Type B pancreatic cell (in vitro differentiated cells): ENCODE measurements around the gene DCAF8L2. TPM values are rescaled to one million over a fixed set of nuclear protein-coding genes. Genes with fewer than 3 reads are reported as not detected.
A peak's percentile ranks its signal among the peaks of the same experiment; 100 is the strongest.

ENCODE experiments used
- DNase-seq: peaks from one replicate; pipeline ENCODE4 v3.0.0; 2021; ENCODE audit warnings: mixed read lengths; ENCODE audit not compliant: unreplicated experiment; ENCODE audit errors: extremely low spot score
- H3K27ac Mint-ChIP-seq: 2 replicates; pipeline ENCODE4 v1.8.0; 2021; ENCODE audit warnings: mild to moderate bottlenecking, mixed read lengths
- H3K27me3 Mint-ChIP-seq: 2 replicates; pipeline ENCODE4 v1.8.0; 2021; ENCODE audit warnings: mixed read lengths
- H3K36me3 Mint-ChIP-seq: 2 replicates; pipeline ENCODE4 v1.8.0; 2021; ENCODE audit warnings: mixed read lengths
- H3K4me1 Mint-ChIP-seq: one replicate; pipeline ENCODE4 v1.8.0; 2021; ENCODE audit warnings: mixed read lengths; ENCODE audit not compliant: unreplicated experiment
- H3K4me3 Mint-ChIP-seq: 2 replicates; pipeline ENCODE4 v1.8.0; 2021; ENCODE audit warnings: mild to moderate bottlenecking, mixed read lengths
- H3K9me3 Mint-ChIP-seq: 2 replicates; pipeline ENCODE4 v1.8.0; 2021; ENCODE audit warnings: mixed read lengths
- total RNA-seq: library from RNA; stranded (reverse); gene quantifications from 2 replicates; pipeline ENCODE4 v1.2.1, GENCODE V29; 2021; ENCODE audit warnings: low replicate concordance
- TF ChIP-seq, protein P1 (sequence below): fragments of 200-600 bp; sonication (generic); conservative IDR thresholded peaks from 2 replicates; pipeline ENCODE4 v1.5.0; 2021; ENCODE audit warnings: antibody characterized with exemption, mild to moderate bottlenecking

The DCAF8L2 gene
- total RNA-seq, 1 donor from 2014 or later: not detected

DNA sequence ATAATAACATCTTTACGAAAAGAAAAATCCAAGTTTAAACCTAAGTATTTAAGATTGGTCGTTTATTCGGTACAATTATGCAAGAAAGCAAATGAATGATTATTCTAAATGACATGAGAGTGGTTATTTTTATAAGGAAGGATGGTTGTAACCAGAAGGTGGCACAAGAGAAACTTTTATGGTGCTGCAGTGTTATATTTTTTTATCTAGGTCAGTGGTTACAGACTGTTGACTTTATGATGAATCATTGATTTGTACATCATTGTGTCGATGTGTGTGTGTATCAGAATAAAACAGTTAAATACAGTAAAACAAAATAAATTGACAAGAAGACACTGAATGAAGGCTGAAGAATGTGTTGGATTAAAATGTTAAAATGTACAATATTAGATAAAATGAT, 9.8 kb downstream of the DCAF8L2 start:
- Mint-ChIP-seq H3K4me3 (no peak overlapping the region), H3K36me3 (no peaks in the 10 kb centered on the region), H3K27me3 (no peaks in the 10 kb centered on the region), H3K9me3 (no peaks in the 10 kb centered on the region), H3K4me1 (no peaks in the 10 kb centered on the region), H3K27ac (no peak overlapping the region)
- DNase-seq: no peak
- TF ChIP-seq, protein P1, sequence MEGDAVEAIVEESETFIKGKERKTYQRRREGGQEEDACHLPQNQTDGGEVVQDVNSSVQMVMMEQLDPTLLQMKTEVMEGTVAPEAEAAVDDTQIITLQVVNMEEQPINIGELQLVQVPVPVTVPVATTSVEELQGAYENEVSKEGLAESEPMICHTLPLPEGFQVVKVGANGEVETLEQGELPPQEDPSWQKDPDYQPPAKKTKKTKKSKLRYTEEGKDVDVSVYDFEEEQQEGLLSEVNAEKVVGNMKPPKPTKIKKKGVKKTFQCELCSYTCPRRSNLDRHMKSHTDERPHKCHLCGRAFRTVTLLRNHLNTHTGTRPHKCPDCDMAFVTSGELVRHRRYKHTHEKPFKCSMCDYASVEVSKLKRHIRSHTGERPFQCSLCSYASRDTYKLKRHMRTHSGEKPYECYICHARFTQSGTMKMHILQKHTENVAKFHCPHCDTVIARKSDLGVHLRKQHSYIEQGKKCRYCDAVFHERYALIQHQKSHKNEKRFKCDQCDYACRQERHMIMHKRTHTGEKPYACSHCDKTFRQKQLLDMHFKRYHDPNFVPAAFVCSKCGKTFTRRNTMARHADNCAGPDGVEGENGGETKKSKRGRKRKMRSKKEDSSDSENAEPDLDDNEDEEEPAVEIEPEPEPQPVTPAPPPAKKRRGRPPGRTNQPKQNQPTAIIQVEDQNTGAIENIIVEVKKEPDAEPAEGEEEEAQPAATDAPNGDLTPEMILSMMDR: no peak

DNA sequence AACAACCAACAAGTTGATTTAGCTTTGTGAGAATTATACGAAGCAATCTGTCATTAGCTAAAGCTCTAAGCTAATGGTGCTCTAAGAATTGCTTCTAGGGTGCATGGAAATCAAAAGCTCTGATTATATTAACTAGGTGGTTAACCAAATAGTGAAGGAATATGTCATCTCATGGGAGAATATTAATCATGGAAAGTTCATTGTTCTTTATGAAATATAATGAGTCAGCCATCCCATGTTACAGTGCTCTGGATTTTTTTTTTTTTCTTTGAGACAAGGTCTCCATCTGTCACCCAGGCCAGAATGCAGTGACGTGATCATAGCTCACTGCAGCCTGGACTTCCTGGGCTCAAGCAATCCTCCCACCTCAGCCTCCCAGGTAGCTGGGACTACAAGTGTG, 10.5 kb downstream of the DCAF8L2 start:
- no peak for DNase-seq
- H3K4me3 Mint-ChIP-seq: no peak overlapping the region
- H3K27ac Mint-ChIP-seq: no peak overlapping the region
- no peaks in the 10 kb centered on the region for H3K9me3 Mint-ChIP-seq
- TF ChIP-seq, protein P1: no peak
- no peaks in the 10 kb centered on the region for H3K27me3 Mint-ChIP-seq
- no peaks in the 10 kb centered on the region for H3K4me1 Mint-ChIP-seq
- no peaks in the 10 kb centered on the region for H3K36me3 Mint-ChIP-seq

DNA sequence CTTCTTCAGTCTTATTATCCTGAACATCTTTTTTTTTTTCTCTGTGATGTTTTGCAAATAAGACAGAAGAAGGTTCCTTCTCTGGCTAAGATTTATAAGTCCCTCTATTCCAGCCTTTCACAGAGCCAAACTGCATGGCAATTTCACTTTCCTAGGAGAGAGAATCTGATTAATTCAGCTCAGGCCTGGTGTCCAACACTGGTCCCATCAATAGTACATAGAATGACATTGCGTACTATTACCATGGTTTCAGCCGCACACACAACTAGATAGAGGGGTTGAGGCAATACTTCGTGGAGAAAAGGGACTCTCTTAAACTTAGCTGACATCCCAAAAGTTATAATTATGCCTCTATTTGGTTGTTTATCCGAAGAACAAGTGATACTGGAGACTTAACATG, 18.5 kb downstream of the DCAF8L2 start:
- Mint-ChIP-seq H3K27me3 (no peaks in the 10 kb centered on the region), H3K36me3 (no peaks in the 10 kb centered on the region), H3K27ac (no peak overlapping the region), H3K4me1 (no peaks in the 10 kb centered on the region), H3K4me3 (no peak overlapping the region), H3K9me3 (peaks cover 5% of the 10 kb centered on the region)
- DNase-seq: no peak
- TF ChIP-seq, protein P1: no peak

DNA sequence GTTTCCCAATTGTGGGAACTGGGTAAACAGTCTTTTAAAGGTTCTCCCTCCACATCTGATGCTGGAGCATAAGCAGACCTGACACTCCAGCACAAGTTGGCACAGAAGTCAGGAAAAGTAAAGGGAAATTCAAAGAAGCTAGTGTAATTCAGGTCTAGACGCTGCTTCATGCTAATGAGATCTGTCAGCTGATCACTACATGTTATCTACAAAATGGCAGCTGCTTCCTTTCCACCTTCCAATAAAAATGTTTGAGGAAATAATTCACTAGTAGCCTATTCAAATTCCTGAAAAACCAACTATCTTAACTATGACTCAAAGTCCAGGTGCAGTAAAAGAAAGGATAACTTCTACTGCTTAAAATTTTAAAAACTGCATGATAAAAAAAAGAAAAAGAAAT, 29.3 kb downstream of the DCAF8L2 start:
- DNase-seq: no peak
- Mint-ChIP-seq H3K36me3 (no peaks in the 10 kb centered on the region), H3K27ac (no peak overlapping the region), H3K9me3 (peaks cover 8% of the 10 kb centered on the region), H3K4me1 (no peaks in the 10 kb centered on the region), H3K27me3 (no peaks in the 10 kb centered on the region), H3K4me3 (no peak overlapping the region)
- TF ChIP-seq, protein P1: no peak

DNA sequence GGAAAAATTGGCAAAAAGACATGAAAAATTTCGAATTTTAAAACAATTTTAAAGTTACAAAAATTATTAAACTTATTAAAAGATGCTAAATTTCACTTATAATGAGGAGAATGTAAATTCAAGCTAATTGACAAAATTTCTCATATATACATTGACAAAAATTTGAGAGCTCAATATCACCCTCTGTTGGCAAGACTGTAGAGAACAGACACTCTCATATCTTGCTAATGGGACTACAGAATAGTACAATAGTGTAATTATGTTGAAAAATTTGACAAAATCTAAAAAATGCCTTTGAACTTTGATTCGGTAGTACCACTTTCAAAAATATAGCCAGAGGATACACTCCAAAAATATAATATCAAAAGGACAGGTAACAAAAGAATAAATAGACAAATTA, 29.8 kb downstream of the DCAF8L2 start:
- Mint-ChIP-seq H3K27ac (no peak overlapping the region), H3K27me3 (no peaks in the 10 kb centered on the region), H3K9me3 (peaks cover 8% of the 10 kb centered on the region), H3K4me3 (no peak overlapping the region), H3K36me3 (no peaks in the 10 kb centered on the region), H3K4me1 (no peaks in the 10 kb centered on the region)
- no peak for DNase-seq
- TF ChIP-seq, protein P1: peak; percentile 72

DNA sequence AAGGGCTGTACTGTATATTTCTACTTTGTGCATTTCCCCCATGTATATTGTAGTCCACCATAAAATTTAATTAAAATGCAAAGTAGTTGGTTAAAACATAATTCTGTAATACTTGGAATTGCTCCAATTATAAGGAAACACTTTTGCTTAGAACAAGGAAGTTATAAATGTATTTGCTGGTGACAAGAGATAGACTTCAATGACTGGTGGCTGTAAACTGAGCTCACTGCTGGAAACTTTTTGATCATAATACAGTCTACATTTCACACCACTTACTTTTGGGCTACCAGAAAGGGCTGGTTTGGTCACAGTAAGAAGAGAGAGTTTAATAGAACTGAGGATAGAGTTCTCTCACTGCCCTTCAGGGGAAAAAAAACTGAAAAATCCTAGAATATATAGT, 32.7 kb downstream of the DCAF8L2 start:
- no peaks in the 10 kb centered on the region for H3K4me1 Mint-ChIP-seq
- H3K4me3 Mint-ChIP-seq: no peak overlapping the region
- no peaks in the 10 kb centered on the region for H3K27me3 Mint-ChIP-seq
- H3K36me3 Mint-ChIP-seq: no peaks in the 10 kb centered on the region
- no peak for DNase-seq
- TF ChIP-seq, protein P1: no peak
- peaks cover 8% of the 10 kb centered on the region for H3K9me3 Mint-ChIP-seq
- no peak overlapping the region for H3K27ac Mint-ChIP-seq
